ENCODE data around the gene S100B. TPM values are rescaled to one million over a fixed set of nuclear protein-coding genes. Genes with fewer than 3 reads are reported as not detected.

Gene S100B
- total RNA-seq, 1 donor from 2014 or later, result not detected

GRCh38 chr21:46604329-46604974, 430 bp downstream of the S100B start:
- no peak for DNase-seq
- peaks cover 4% of the 10 kb centered on the region for H3K36me3 Mint-ChIP-seq (ENCODE audit: unreplicated experiment)
- H3K4me3 Mint-ChIP-seq (ENCODE audit: unreplicated experiment), result no peak overlapping the region
- H3K4me1 Mint-ChIP-seq (ENCODE audit: low read depth, unreplicated experiment), result peaks cover 4% of the 10 kb centered on the region
- H3K9me3 Mint-ChIP-seq (ENCODE audit: unreplicated experiment), result peaks cover under 1% of the 10 kb centered on the region
- H3K27me3 Mint-ChIP-seq (ENCODE audit: unreplicated experiment), result no peaks in the 10 kb centered on the region
- TF ChIP-seq CTCF (IDR thresholded peaks at IDR 0.05; ENCODE audit: partially characterized antibody, unreplicated experiment), result no peak
- H3K27ac Mint-ChIP-seq (ENCODE audit: unreplicated experiment), result no peak overlapping the region

- Mint-ChIP-seq H3K4me1 (ENCODE audit: low read depth, unreplicated experiment) (peaks cover 6% of the 10 kb centered on the region), H3K9me3 (ENCODE audit: unreplicated experiment) (no peaks in the 10 kb centered on the region), H3K4me3 (ENCODE audit: unreplicated experiment) (no peak overlapping the region), H3K27ac (ENCODE audit: unreplicated experiment) (no peak overlapping the region), H3K27me3 (ENCODE audit: unreplicated experiment) (no peaks in the 10 kb centered on the region), H3K36me3 (ENCODE audit: unreplicated experiment) (peaks cover 4% of the 10 kb centered on the region)
- no peak for DNase-seq
- no peak for TF ChIP-seq CTCF (IDR thresholded peaks at IDR 0.05; ENCODE audit: partially characterized antibody, unreplicated experiment)
Observed at GRCh38 chr21:46603228-46603627, 1.7 kb downstream of the S100B start.

GRCh38 chr21:46600978-46601377, 3.9 kb downstream of the S100B start:
- Mint-ChIP-seq H3K27me3 (ENCODE audit: unreplicated experiment) (no peaks in the 10 kb centered on the region), H3K4me1 (ENCODE audit: low read depth, unreplicated experiment) (peaks cover 6% of the 10 kb centered on the region), H3K9me3 (ENCODE audit: unreplicated experiment) (no peaks in the 10 kb centered on the region), H3K36me3 (ENCODE audit: unreplicated experiment) (no peaks in the 10 kb centered on the region), H3K27ac (ENCODE audit: unreplicated experiment) (no peak overlapping the region), H3K4me3 (ENCODE audit: unreplicated experiment) (no peak overlapping the region)
- TF ChIP-seq CTCF (IDR thresholded peaks at IDR 0.05; ENCODE audit: partially characterized antibody, unreplicated experiment), result no peak
- DNase-seq, result no peak

- DNase-seq, result no peak
- no peak overlapping the region for H3K27ac Mint-ChIP-seq (ENCODE audit: unreplicated experiment)
- no peaks in the 10 kb centered on the region for H3K36me3 Mint-ChIP-seq (ENCODE audit: unreplicated experiment)
- TF ChIP-seq CTCF (IDR thresholded peaks at IDR 0.05; ENCODE audit: partially characterized antibody, unreplicated experiment), result no peak
- H3K4me3 Mint-ChIP-seq (ENCODE audit: unreplicated experiment), result no peak overlapping the region
- H3K9me3 Mint-ChIP-seq (ENCODE audit: unreplicated experiment), result no peaks in the 10 kb centered on the region
- no peaks in the 10 kb centered on the region for H3K27me3 Mint-ChIP-seq (ENCODE audit: unreplicated experiment)
- H3K4me1 Mint-ChIP-seq (ENCODE audit: low read depth, unreplicated experiment), result peaks cover 6% of the 10 kb centered on the region
Observed at GRCh38 chr21:46600305-46600704, 4.6 kb downstream of the S100B start.

Data from glutamatergic neuron (in vitro differentiated cells).